GM08714 (cell line): ENCODE data around the gene NVL.
"Not testable (repeated sequence)": the region's sequence is repeated elsewhere in the genome, so short reads cannot be mapped to it uniquely, and the experiment has no call there.

Source experiments
- H3K4me3 ChIP-seq: fragments of 200-500 bp; sonication (Bioruptor generic); 2 replicates; pipeline ENCODE4 v1.5.1; 2014; ENCODE audit warnings: mild to moderate bottlenecking, low read length, inconsistent platforms
- ZNF274 ChIP-seq: IDR thresholded peaks from 2 replicates; pipeline ENCODE4 v1.6.1; 2012; ENCODE audit warnings: mild to moderate bottlenecking, low read depth, low read length

Gene NVL

GRCh38 chr1:224217655-224218623 lies 112.0 kb downstream of the NVL start:
- TF ChIP-seq ZNF274, result no peak
- H3K4me3 ChIP-seq, result no peak overlapping the region

- H3K4me3 ChIP-seq, result no peak overlapping the region
- no peak for TF ChIP-seq ZNF274
Measured at GRCh38 chr1:224216382-224216781, 113.6 kb downstream of the NVL start.

GRCh38 chr1:224213438-224214119 lies 116.4 kb downstream of the NVL start:
- no peak for TF ChIP-seq ZNF274
- H3K4me3 ChIP-seq, result no peak overlapping the region

DNA sequence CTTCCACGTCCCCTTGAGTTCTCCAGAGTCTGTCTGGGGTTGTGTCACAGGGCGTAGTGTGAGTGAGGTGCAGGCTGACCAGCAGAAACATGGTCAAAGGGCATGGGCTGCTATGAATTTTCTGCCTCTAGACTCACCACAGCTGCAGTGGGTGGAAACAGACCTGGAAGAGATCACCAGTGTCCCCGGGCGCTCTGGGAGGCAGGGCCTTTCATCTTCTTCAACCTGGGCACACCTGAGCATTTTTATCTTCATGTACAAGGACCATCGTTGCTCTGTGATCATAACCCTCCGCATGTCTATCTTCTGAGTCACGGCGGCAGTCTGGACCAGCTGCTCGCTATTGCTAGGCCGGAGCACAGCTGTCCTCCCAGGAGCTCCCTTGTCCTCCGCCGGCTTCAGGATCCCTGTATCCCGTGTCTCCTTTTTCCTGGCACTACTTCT lies 117.3 kb downstream of the NVL start:
- no peak for TF ChIP-seq ZNF274
- no peak overlapping the region for H3K4me3 ChIP-seq

DNA sequence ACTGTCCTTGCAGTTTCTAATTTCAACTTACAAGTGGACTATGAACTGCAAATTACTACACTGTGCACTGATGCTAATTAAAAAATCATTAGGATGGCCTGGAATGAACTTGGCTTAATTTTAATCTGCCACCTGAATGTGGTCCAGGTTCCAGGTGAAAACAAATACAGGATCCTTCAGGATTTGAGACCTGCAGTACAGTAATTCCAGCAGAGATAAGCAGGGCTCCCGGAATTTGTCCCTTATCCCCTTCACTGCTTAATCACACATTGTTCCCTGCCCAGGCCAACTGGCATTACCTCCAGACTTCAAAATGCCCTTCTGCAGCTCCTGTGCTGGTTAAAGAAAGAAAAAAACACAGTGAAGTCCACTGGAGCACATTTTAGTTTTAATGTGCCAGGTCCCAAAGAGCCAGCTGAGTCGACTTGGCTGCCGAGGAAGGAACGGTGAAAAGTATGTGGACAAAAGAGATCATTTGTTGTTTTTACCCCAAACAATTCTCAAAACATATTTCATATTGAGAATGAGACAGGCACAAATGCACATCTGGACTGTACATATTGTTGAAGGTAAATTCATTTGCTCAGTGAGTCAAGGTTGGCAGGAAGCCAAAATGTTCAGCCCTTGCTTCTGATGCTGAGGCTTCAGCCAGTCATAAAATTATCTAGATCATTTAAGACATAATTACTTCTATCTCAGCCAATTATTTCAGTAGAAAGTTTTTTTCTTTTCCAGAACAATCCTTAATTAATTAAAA lies 118.6 kb downstream of the NVL start:
- no peak for TF ChIP-seq ZNF274
- H3K4me3 ChIP-seq, result no peak overlapping the region

DNA sequence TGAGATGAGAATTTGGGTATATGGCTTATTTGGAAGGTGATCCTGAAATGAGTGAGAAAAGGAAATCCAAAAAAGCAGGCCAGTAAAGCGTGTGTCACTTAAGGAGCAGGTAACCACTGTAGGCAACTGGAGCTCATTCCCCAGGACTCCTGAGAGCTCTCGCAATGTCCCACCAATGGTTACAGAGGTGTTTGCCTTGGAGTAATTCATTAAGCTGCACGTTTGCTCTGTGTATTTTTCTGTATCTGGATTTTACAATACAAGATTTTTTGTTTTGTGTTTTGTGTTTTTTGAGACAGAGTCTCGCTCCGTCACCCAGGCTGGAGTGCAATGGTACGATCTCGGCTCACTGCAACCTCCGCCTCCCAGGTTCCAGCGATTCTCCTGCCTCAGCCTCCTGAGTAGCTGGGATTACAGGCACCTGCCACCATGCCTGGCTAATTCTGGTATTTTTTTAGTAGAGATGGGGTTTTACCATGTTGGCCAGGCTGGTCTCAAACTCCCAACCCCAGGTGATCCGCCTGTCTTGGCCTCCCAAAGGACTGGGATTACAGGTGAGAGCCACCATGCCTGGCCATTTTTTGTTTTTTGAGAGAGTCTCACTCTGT lies 123.9 kb downstream of the NVL start:
- H3K4me3 ChIP-seq, result not testable (repeated sequence)

- H3K4me3 ChIP-seq, result no peak overlapping the region
- TF ChIP-seq ZNF274, result no peak
Measured at GRCh38 chr1:224205438-224205840, 124.5 kb downstream of the NVL start.

GRCh38 chr1:224203243-224204016 lies 126.5 kb downstream of the NVL start:
- H3K4me3 ChIP-seq, result no peak overlapping the region; the same call in 1 of the 2 replicates
- no peak for TF ChIP-seq ZNF274

- no peak for TF ChIP-seq ZNF274
- no peak overlapping the region for H3K4me3 ChIP-seq
Measured at GRCh38 chr1:224201853-224202252, 128.1 kb downstream of the NVL start.

DNA sequence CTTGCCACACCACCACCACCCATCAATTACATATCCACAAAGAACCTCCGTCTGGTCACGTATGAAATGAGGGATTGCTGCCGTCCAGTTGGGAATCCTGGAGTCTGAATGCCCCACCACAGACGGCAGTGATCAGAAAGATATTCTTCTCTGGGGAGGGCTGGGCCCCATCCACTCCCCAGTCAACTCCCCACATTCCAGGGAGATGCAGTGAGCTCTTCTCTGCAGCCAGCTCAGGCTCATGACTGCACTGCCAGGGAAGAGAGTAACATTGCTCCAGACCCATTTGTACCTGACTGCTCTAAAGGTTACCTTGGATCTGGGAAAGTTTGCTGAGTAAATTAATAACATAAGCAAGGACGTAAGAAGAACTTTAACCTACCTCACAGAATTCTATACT lies 128.6 kb downstream of the NVL start:
- TF ChIP-seq ZNF274, result no peak
- no peak overlapping the region for H3K4me3 ChIP-seq

GRCh38 chr1:224199679-224200078 lies 130.3 kb downstream of the NVL start:
- no peak overlapping the region for H3K4me3 ChIP-seq
- TF ChIP-seq ZNF274, result no peak

- H3K4me3 ChIP-seq, result no peak overlapping the region
- no peak for TF ChIP-seq ZNF274
Measured at GRCh38 chr1:224198572-224198971, 131.4 kb downstream of the NVL start.

DNA sequence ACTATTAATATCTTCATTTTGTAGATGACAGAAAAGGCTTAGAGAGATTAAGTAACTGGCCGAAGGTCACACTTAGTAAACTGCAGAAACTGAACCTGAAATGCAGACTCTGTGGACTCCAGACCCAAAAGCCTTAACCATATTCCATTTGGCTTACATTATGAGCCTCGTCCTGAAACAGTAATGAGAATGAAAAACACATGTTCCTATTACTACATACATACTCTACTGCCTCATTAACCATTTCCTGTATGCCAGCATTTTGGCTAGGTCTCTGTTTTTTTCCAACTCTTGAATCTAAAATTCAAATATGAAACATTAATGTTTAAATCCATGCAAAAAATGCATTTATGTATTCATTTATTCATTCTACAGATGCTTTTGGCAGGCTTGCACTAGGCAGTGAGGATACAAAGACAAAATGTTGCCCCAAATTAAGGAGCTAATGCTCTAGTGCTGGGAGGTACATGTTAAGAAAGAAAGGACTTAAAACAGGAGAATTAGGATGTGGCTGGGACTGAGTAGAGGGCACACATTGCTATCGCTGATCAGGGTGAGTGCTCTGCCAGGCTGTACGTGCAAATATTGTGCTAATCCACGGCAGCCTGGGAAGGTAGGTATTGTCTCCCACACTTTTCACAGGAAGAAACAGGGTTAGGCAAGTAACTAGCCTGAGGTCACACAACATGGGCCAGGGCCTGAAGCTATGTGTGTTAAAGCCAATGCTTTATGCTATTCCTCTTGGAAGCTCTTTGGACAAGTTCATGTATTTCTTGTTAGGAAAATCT lies 133.0 kb downstream of the NVL start:
- no peak overlapping the region for H3K4me3 ChIP-seq
- no peak for TF ChIP-seq ZNF274
